ENCODE data around the gene ASIC4. TPM values are rescaled to one million over a fixed set of nuclear protein-coding genes. Genes with fewer than 3 reads are reported as not detected.

The ASIC4 gene
- total and polyA plus RNA-seq, 2 of the 13 experiments (the other 11 are each of a cell fraction or from before 2014, with no cell fraction given): 0.03 TPM; not detected in 1

GRCh38 chr2:219475697-219476651, 38.3 kb upstream of the ASIC4 start (continued):
- TF ChIP-seq RARA (CRISPR knock-in tag; IDR thresholded peaks at IDR 0.05) (0 out of 2 replicates have a peak, but pooled peaks have one; percentile 10), HES4 (CRISPR knock-in tag; IDR thresholded peaks at IDR 0.05; ENCODE audit: borderline replicate concordance) (no peak), RBAK (CRISPR knock-in tag; IDR thresholded peaks at IDR 0.05) (no peak), ZNF501 (CRISPR knock-in tag; IDR thresholded peaks at IDR 0.05) (no peak)
- TF ChIP-seq, protein P1, sequence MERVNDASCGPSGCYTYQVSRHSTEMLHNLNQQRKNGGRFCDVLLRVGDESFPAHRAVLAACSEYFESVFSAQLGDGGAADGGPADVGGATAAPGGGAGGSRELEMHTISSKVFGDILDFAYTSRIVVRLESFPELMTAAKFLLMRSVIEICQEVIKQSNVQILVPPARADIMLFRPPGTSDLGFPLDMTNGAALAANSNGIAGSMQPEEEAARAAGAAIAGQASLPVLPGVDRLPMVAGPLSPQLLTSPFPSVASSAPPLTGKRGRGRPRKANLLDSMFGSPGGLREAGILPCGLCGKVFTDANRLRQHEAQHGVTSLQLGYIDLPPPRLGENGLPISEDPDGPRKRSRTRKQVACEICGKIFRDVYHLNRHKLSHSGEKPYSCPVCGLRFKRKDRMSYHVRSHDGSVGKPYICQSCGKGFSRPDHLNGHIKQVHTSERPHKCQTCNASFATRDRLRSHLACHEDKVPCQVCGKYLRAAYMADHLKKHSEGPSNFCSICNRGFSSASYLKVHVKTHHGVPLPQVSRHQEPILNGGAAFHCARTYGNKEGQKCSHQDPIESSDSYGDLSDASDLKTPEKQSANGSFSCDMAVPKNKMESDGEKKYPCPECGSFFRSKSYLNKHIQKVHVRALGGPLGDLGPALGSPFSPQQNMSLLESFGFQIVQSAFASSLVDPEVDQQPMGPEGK (CRISPR knock-in tag; IDR thresholded peaks at IDR 0.05): peak; percentile 9; the same call in 1 of the 2 replicates
- TF ChIP-seq, protein P2, sequence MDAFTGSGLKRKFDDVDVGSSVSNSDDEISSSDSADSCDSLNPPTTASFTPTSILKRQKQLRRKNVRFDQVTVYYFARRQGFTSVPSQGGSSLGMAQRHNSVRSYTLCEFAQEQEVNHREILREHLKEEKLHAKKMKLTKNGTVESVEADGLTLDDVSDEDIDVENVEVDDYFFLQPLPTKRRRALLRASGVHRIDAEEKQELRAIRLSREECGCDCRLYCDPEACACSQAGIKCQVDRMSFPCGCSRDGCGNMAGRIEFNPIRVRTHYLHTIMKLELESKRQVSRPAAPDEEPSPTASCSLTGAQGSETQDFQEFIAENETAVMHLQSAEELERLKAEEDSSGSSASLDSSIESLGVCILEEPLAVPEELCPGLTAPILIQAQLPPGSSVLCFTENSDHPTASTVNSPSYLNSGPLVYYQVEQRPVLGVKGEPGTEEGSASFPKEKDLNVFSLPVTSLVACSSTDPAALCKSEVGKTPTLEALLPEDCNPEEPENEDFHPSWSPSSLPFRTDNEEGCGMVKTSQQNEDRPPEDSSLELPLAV (CRISPR knock-in tag; conservative IDR thresholded peaks at IDR 0.05; ENCODE audit: low read depth): no peak
- TF ChIP-seq, protein P3, sequence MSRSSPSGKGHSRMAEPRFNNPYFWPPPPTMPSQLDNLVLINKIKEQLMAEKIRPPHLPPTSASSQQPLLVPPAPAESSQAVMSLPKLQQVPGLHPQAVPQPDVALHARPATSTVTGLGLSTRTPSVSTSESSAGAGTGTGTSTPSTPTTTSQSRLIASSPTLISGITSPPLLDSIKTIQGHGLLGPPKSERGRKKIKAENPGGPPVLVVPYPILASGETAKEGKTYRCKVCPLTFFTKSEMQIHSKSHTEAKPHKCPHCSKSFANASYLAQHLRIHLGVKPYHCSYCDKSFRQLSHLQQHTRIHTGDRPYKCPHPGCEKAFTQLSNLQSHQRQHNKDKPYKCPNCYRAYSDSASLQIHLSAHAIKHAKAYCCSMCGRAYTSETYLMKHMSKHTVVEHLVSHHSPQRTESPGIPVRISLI (CRISPR knock-in tag; IDR thresholded peaks at IDR 0.05; ENCODE audit: borderline replicate concordance): no peak

All from HepG2 (cell line).